ENCODE results near the gene FEM1A.
"Not testable (repeated sequence)": the region's sequence is repeated elsewhere in the genome, so short reads cannot be mapped to it uniquely, and the experiment has no call there.

Gene FEM1A

GRCh38 chr19:4844348-4845179 lies 53.0 kb downstream of the FEM1A start:
- no peak overlapping the region for H3K4me3 ChIP-seq (ENCODE audit: insufficient read depth, low read depth, low read length, poor library complexity, severe bottlenecking)
- H3K36me3 ChIP-seq (ENCODE audit: control insufficient read depth, insufficient read depth, low read length): peaks cover 6% of the 10 kb centered on the region
- H3K9me3 ChIP-seq (ENCODE audit: control insufficient read depth, low read length): no peaks in the 10 kb centered on the region
- H3K4me1 ChIP-seq (ENCODE audit: control insufficient read depth, insufficient read depth, low read length, poor library complexity, severe bottlenecking): no peaks in the 10 kb centered on the region
- no peaks in the 10 kb centered on the region for H3K27me3 ChIP-seq (replicated peaks; ENCODE audit: control insufficient read depth, insufficient read depth, low read length, poor library complexity, severe bottlenecking)
- H3K27ac ChIP-seq (ENCODE audit: insufficient read depth, low read length, poor library complexity, severe bottlenecking): no peak overlapping the region
- DNase-seq: no peak

GRCh38 chr19:4845975-4846374 lies 54.4 kb downstream of the FEM1A start:
- not testable (repeated sequence) for H3K27ac ChIP-seq (ENCODE audit: insufficient read depth, low read length, poor library complexity, severe bottlenecking); H3K27me3 ChIP-seq (replicated peaks; ENCODE audit: control insufficient read depth, insufficient read depth, low read length, poor library complexity, severe bottlenecking); H3K4me3 ChIP-seq (ENCODE audit: insufficient read depth, low read depth, low read length, poor library complexity, severe bottlenecking); H3K4me1 ChIP-seq (ENCODE audit: control insufficient read depth, insufficient read depth, low read length, poor library complexity, severe bottlenecking); DNase-seq; H3K36me3 ChIP-seq (ENCODE audit: control insufficient read depth, insufficient read depth, low read length); H3K9me3 ChIP-seq (ENCODE audit: control insufficient read depth, low read length)

- Histone ChIP-seq H3K4me1 (ENCODE audit: control insufficient read depth, insufficient read depth, low read length, poor library complexity, severe bottlenecking) (no peaks in the 10 kb centered on the region), H3K27me3 (replicated peaks; ENCODE audit: control insufficient read depth, insufficient read depth, low read length, poor library complexity, severe bottlenecking) (no peaks in the 10 kb centered on the region), H3K27ac (ENCODE audit: insufficient read depth, low read length, poor library complexity, severe bottlenecking) (no peak overlapping the region), H3K36me3 (ENCODE audit: control insufficient read depth, insufficient read depth, low read length) (peaks cover 6% of the 10 kb centered on the region), H3K4me3 (ENCODE audit: insufficient read depth, low read depth, low read length, poor library complexity, severe bottlenecking) (no peak overlapping the region), H3K9me3 (ENCODE audit: control insufficient read depth, low read length) (no peaks in the 10 kb centered on the region)
- no peak for DNase-seq
Measured at GRCh38 chr19:4847190-4847973, 55.8 kb downstream of the FEM1A start.

GRCh38 chr19:4849019-4849418 lies 57.5 kb downstream of the FEM1A start:
- Histone ChIP-seq H3K27ac (ENCODE audit: insufficient read depth, low read length, poor library complexity, severe bottlenecking) (no peak overlapping the region), H3K9me3 (ENCODE audit: control insufficient read depth, low read length) (no peaks in the 10 kb centered on the region), H3K27me3 (replicated peaks; ENCODE audit: control insufficient read depth, insufficient read depth, low read length, poor library complexity, severe bottlenecking) (no peaks in the 10 kb centered on the region), H3K36me3 (ENCODE audit: control insufficient read depth, insufficient read depth, low read length) (peaks cover 6% of the 10 kb centered on the region), H3K4me3 (ENCODE audit: insufficient read depth, low read depth, low read length, poor library complexity, severe bottlenecking) (no peak overlapping the region), H3K4me1 (ENCODE audit: control insufficient read depth, insufficient read depth, low read length, poor library complexity, severe bottlenecking) (no peaks in the 10 kb centered on the region)
- DNase-seq: no peak

Data from effector memory CD4-positive, alpha-beta T cell (primary cell).